Measurements from ENCODE around the gene ACIN1. TPM values are rescaled to one million over a fixed set of nuclear protein-coding genes. Genes with fewer than 3 reads are reported as not detected.
A peak's percentile ranks its signal among the peaks of the same experiment; 100 is the strongest.

ACIN1 gene
- total and polyA plus RNA-seq, 2 experiments from 2014 or later = 76.1 to 172 TPM

- TF ChIP-seq REST (IDR thresholded peaks at IDR 0.05; ENCODE audit: unreplicated experiment) (no peak), ZNF114 (CRISPR knock-in tag; IDR thresholded peaks at IDR 0.05) (no peak), EZH2phosphoT487 (IDR thresholded peaks at IDR 0.05; ENCODE audit: unreplicated experiment) (no peak), ETS1 (IDR thresholded peaks at IDR 0.05) (no peak), CREB1 (CRISPR knock-in tag; IDR thresholded peaks at IDR 0.05; ENCODE audit: low read depth) (no peak)
Measured at GRCh38 chr14:23056956-23057756, 37.8 kb downstream of the ACIN1 start, which contains the start of gene CDH24 (continued).

- Histone ChIP-seq H2AFZ (peak overlapping the region; percentile 90), H3K27ac (ENCODE audit: low read depth) (no peak overlapping the region), H3K9me2 (ENCODE audit: insufficient read depth) (no peaks in the 10 kb centered on the region), H3K4me3 (peak overlapping the region; percentile 86), H4K20me1 (replicated peaks; ENCODE audit: insufficient read depth) (peaks cover 6% of the 10 kb centered on the region; the same call in 1 of the 2 replicates), H3K4me1 (ENCODE audit: insufficient read depth) (peaks cover 14% of the 10 kb centered on the region; the same call in 1 of the 2 replicates), H3K36me3 (ENCODE audit: insufficient read depth) (peaks cover 10% of the 10 kb centered on the region), H3K4me2 (peak overlapping the region; percentile 98), H3K27me3 (ENCODE audit: insufficient read depth) (peaks cover 4% of the 10 kb centered on the region; the same call in 1 of the 2 replicates), H3K79me2 (replicated peaks; ENCODE audit: insufficient read depth) (no peaks in the 10 kb centered on the region), H3F3A (replicated peaks; ENCODE audit: low read depth) (peaks cover 21% of the 10 kb centered on the region)
- TF ChIP-seq POLR2AphosphoS5 (IDR thresholded peaks at IDR 0.05; ENCODE audit: low read depth) = no peak
- peak; percentile 81 to 84 for TF ChIP-seq CTCF (conservative IDR thresholded peaks at IDR 0.05; ENCODE audit: low read depth in 2 of 2)
- H3K27me3 Mint-ChIP-seq (ENCODE audit: insufficient read depth, low read depth, poor library complexity) = peaks cover 18% of the 10 kb centered on the region
- H3K4me1 Mint-ChIP-seq = peaks cover 17% of the 10 kb centered on the region
- H3K4me3 Mint-ChIP-seq = peak overlapping the region; percentile 73
- no peaks in the 10 kb centered on the region for H3K9me3 Mint-ChIP-seq
- ATAC-seq (peak; percentile 64), DNase-seq (ENCODE audit: low spot score) (peak; percentile 87)
- H3K36me3 Mint-ChIP-seq (ENCODE audit: low read depth) = peaks cover 42% of the 10 kb centered on the region
- no peak overlapping the region for H3K27ac Mint-ChIP-seq
Measured at GRCh38 chr14:23056145-23056955, 38.6 kb downstream of the ACIN1 start.

Measured in GM23338 (cell line).